ENCODE data around the gene IL24. TPM values are rescaled to one million over a fixed set of nuclear protein-coding genes. Genes with fewer than 3 reads are reported as not detected.

The IL24 gene
- total RNA-seq, 1 donor from 2014 or later = not detected

DNA sequence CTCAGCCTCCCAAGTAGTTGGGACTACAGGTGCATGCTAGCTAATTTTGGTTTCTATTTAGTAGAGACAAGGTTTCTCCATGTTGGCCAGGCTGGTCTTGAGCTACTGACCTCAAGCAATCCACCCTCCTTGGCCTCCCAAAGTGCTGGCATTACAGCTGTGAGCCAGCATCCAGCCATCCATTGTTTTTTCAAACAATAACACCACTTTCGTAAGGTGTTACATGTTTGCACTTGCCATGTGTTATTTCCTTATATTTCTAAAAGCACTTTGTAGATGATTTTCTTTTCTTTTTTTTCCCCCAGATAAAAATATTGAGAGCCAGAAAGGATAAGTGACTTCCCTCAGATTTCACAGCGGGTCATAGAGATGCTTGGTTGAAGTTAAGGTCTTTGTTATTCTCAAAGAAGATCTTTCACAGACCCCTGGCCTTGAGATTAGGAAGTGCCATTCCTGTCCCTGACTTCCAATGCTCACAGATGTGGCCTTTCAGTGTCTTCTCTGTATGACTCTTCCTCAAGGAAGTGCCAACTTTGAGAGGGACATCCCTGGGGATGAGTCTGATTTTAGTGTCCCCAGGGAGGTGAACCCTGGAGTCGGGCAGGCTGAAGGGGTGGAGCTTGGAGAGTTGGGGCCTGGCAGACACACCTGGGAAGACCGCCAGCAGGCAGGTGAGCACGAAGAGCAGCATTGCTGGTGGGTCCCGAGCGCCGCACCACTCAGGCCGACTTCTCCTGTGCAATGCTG is 42.8 kb downstream of the IL24 start:
- Mint-ChIP-seq H3K36me3 (ENCODE audit: insufficient read depth) (no peaks in the 10 kb centered on the region), H3K27me3 (peaks cover 15% of the 10 kb centered on the region), H3K4me1 (ENCODE audit: low read depth) (peaks cover 21% of the 10 kb centered on the region), H3K9me3 (ENCODE audit: low read depth) (no peaks in the 10 kb centered on the region), H3K4me3 (ENCODE audit: low read depth) (no peak overlapping the region), H3K27ac (no peak overlapping the region)
- no peak for DNase-seq (ENCODE audit: low spot score, unreplicated experiment)
- TF ChIP-seq, protein P1, sequence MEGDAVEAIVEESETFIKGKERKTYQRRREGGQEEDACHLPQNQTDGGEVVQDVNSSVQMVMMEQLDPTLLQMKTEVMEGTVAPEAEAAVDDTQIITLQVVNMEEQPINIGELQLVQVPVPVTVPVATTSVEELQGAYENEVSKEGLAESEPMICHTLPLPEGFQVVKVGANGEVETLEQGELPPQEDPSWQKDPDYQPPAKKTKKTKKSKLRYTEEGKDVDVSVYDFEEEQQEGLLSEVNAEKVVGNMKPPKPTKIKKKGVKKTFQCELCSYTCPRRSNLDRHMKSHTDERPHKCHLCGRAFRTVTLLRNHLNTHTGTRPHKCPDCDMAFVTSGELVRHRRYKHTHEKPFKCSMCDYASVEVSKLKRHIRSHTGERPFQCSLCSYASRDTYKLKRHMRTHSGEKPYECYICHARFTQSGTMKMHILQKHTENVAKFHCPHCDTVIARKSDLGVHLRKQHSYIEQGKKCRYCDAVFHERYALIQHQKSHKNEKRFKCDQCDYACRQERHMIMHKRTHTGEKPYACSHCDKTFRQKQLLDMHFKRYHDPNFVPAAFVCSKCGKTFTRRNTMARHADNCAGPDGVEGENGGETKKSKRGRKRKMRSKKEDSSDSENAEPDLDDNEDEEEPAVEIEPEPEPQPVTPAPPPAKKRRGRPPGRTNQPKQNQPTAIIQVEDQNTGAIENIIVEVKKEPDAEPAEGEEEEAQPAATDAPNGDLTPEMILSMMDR (IDR thresholded peaks at IDR 0.05; ENCODE audit: unreplicated experiment) = no peak

DNA sequence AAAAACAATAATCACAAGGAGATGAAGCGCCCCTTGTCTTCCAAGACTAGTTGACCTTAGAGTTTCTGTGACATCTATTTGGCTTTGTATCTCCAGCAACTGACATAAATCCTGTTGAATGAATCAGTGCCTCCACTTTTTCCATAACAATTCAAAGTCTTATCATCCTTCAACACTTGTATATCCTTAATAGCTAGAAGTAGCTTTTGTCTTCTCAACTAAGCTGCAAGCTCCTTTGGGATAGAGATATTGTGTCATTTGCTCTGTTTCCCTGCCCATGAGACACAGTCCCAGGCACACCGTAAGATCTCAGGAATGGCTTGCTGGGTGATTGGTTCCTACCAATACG is 43.3 kb downstream of the IL24 start:
- no peak overlapping the region for H3K27ac Mint-ChIP-seq
- TF ChIP-seq, protein P1 (IDR thresholded peaks at IDR 0.05; ENCODE audit: unreplicated experiment) = no peak
- peaks cover 13% of the 10 kb centered on the region for H3K27me3 Mint-ChIP-seq

DNA sequence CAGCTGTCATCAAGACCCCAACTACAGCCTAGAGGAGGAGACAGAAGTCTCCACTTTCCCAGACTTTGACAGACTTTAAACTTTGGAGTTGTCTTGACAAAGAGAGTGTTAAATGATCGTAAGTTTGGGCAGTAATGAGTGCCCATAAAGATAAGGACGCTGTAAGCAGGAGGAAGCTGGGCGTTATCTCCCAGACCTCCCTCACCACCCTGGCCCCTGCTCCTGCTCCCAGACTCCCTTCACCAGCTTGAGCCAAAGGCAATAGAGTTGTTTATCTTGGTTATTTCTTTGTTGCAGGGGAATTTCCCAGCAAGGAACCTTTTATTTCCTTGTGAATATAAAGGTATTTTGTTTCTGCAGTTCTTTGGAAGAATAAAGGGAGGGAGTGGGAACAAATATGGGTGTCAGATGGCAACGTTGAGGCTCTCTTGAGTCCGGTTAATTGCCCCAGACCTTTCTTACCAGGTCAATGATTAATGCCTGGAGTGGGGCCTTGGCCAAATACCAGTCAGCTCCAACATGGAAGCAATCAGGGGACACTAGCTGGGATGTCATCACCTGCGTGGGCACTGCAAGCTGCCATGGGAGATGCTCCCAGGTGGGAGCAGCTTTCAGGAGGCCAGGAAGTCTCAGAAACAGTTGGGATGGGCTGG is 44.6 kb downstream of the IL24 start:
- H3K36me3 Mint-ChIP-seq (ENCODE audit: insufficient read depth) = no peaks in the 10 kb centered on the region
- H3K27me3 Mint-ChIP-seq = peaks cover 20% of the 10 kb centered on the region
- H3K9me3 Mint-ChIP-seq (ENCODE audit: low read depth) = no peaks in the 10 kb centered on the region
- H3K4me1 Mint-ChIP-seq (ENCODE audit: low read depth) = peaks cover 20% of the 10 kb centered on the region
- no peak for DNase-seq (ENCODE audit: low spot score, unreplicated experiment)
- TF ChIP-seq, protein P1 (IDR thresholded peaks at IDR 0.05; ENCODE audit: unreplicated experiment) = no peak
- H3K27ac Mint-ChIP-seq = no peak overlapping the region
- H3K4me3 Mint-ChIP-seq (ENCODE audit: low read depth) = no peak overlapping the region

More for the DNA sequence above, 43.3 kb downstream of the IL24 start:
- Mint-ChIP-seq H3K9me3 (ENCODE audit: low read depth) (no peaks in the 10 kb centered on the region), H3K36me3 (ENCODE audit: insufficient read depth) (no peaks in the 10 kb centered on the region), H3K4me3 (ENCODE audit: low read depth) (no peak overlapping the region), H3K4me1 (ENCODE audit: low read depth) (peaks cover 21% of the 10 kb centered on the region)
- no peak for DNase-seq (ENCODE audit: low spot score, unreplicated experiment)

DNA sequence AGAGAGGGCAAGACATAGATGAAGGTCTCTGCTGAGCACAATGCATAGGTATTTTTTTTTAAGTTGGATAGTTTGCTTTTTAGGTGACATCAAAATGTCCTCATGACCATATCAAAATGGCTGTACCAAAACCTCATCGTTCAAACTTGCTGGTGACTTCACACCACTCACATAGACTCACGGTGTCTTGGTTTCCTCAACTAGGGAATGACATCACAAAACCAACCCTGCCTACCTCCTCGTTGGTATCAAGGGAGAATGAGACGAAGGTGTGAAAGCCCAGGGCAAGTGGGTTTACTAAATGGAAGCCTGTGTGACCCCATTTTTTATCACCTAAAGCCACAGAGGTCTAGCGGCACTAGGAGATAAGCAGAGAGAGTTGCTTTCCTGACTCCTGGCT is 47.5 kb downstream of the IL24 start:
- Mint-ChIP-seq H3K27me3 (peaks cover 22% of the 10 kb centered on the region), H3K4me1 (ENCODE audit: low read depth) (peaks cover 16% of the 10 kb centered on the region), H3K27ac (no peak overlapping the region), H3K36me3 (ENCODE audit: insufficient read depth) (no peaks in the 10 kb centered on the region), H3K9me3 (ENCODE audit: low read depth) (no peaks in the 10 kb centered on the region), H3K4me3 (ENCODE audit: low read depth) (no peak overlapping the region)
- TF ChIP-seq, protein P1 (IDR thresholded peaks at IDR 0.05; ENCODE audit: unreplicated experiment) = no peak
- DNase-seq (ENCODE audit: low spot score, unreplicated experiment) = no peak

DNA sequence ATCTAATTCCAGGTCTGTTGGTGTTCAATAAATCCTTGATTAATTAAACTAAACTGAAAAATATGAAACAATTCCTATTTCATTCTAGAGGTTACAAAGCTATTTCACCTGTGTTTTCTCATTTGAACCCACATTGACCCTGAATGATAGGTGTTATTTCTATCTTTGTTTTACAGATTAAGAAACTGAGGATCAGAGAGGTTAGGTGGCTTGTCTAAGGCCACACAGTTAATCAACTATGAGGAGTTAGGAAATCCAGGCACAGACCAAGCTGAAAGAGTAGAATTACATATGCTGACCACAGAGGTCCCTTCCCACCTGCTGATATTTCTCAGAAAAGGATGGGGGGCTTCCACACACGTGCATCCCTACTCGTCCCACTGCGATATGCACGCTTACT is 48.5 kb downstream of the IL24 start:
- TF ChIP-seq, protein P1 (IDR thresholded peaks at IDR 0.05; ENCODE audit: unreplicated experiment) = no peak
- Mint-ChIP-seq H3K27me3 (peaks cover 22% of the 10 kb centered on the region), H3K36me3 (ENCODE audit: insufficient read depth) (no peaks in the 10 kb centered on the region), H3K9me3 (ENCODE audit: low read depth) (peaks cover 5% of the 10 kb centered on the region), H3K27ac (no peak overlapping the region), H3K4me1 (ENCODE audit: low read depth) (peaks cover 17% of the 10 kb centered on the region), H3K4me3 (ENCODE audit: low read depth) (no peak overlapping the region)
- no peak for DNase-seq (ENCODE audit: low spot score, unreplicated experiment)
